PC-3 (cell line): ENCODE results near the gene IGLL1. TPM values are rescaled to one million over a fixed set of nuclear protein-coding genes. Genes with fewer than 3 reads are reported as not detected.
"Not testable (repeated sequence)": the region's sequence is repeated elsewhere in the genome, so short reads cannot be mapped to it uniquely, and the experiment has no call there.

ENCODE experiments used
- ATAC-seq: fragments of 200-7000 bp; cut with Tn5 transposase; 2 replicates; pipeline ENCODE4 v1.9.1; 2020; ENCODE audit warnings: mild to moderate bottlenecking, moderate library complexity
- BruUV-seq: library from RNA; stranded (reverse); fragments of 400-500 nt; replicated peaks from 2 replicates; lab custom pipeline; 2021; lab: Mats Ljungman, UMichigan
- CTCF ChIA-PET: fragments of 300-600 bp; sonication (Branson Sonifier 250); formaldehyde crosslinking; loops from one replicate; lab custom pipeline; 2022; ENCODE audit warnings: antibody characterized with exemption; lab: Charles Lee
- POLR2A ChIA-PET: fragments of 300-600 bp; sonication (Branson Sonifier 250); formaldehyde crosslinking; loops from one replicate; lab custom pipeline; 2022; ENCODE audit warnings: antibody characterized with exemption; ENCODE audit not compliant: unreplicated experiment; lab: Charles Lee
- DNase-seq: peaks from one replicate; pipeline ENCODE4 v3.0.0-alpha.2; 2015
- H2AFZ ChIP-seq: fragments of 300-600 bp; sonication (generic); 2 replicates; pipeline ENCODE4 v1.6.0; 2016; ENCODE audit warnings: antibody characterized with exemption, low read length
- H3F3A ChIP-seq: fragments of 300-600 bp; sonication (generic); one replicate; pipeline ENCODE4 v1.6.0; 2017; ENCODE audit warnings: antibody characterized with exemption, low read length, control low read depth, mild to moderate bottlenecking; ENCODE audit not compliant: unreplicated experiment
- H3K27ac ChIP-seq: fragments of 300-600 bp; sonication (generic); 2 replicates; pipeline ENCODE4 v1.5.1; 2016; ENCODE audit warnings: mild to moderate bottlenecking, low read length
- H3K27me3 ChIP-seq: fragments of 300-600 bp; sonication (generic); 2 replicates; pipeline ENCODE4 v1.6.1; 2016; ENCODE audit warnings: low read length, mixed read lengths
- H3K36me3 ChIP-seq: fragments of 300-600 bp; sonication (generic); 2 replicates; pipeline ENCODE4 v1.6.1; 2016; ENCODE audit warnings: low read depth, mixed run types, low read length, mixed read lengths
- H3K4me1 ChIP-seq: fragments of 300-600 bp; sonication (generic); 2 replicates; pipeline ENCODE4 v1.5.1; 2016; ENCODE audit warnings: low read length; ENCODE audit not compliant: insufficient read depth
- H3K4me2 ChIP-seq: fragments of 300-600 bp; sonication (generic); 2 replicates; pipeline ENCODE4 v1.6.0; 2016; ENCODE audit warnings: low read length
- H3K4me3 ChIP-seq: fragments of 300-600 bp; sonication (generic); 2 replicates; pipeline ENCODE4 v1.5.1; 2016; ENCODE audit warnings: mild to moderate bottlenecking, low read length, mixed read lengths
- H3K79me2 ChIP-seq: fragments of 300-600 bp; sonication (generic); 2 replicates; pipeline ENCODE4 v1.6.1; 2017; ENCODE audit warnings: low read length, mixed read lengths
- H3K9ac ChIP-seq: fragments of 300-600 bp; sonication (generic); 2 replicates; pipeline ENCODE4 v1.6.0; 2016; ENCODE audit warnings: mild to moderate bottlenecking, low read length
- H3K9me2 ChIP-seq: fragments of 300-600 bp; sonication (generic); replicated peaks from 2 replicates; pipeline ENCODE4 v1.6.1; 2016; ENCODE audit warnings: mixed run types, low read length, mixed read lengths
- H3K9me3 ChIP-seq: fragments of 300-600 bp; sonication (generic); 2 replicates; pipeline ENCODE4 v1.6.1; 2016; ENCODE audit warnings: low read length, mixed read lengths
- H4K20me1 ChIP-seq: fragments of 300-600 bp; sonication (generic); 2 replicates; pipeline ENCODE4 v1.6.1; 2016; ENCODE audit warnings: low read length, mixed read lengths
- CTCF ChIP-seq: fragments of 300-600 bp; sonication (generic); conservative IDR thresholded peaks from 2 replicates; pipeline ENCODE4 v1.5.1; 2017; ENCODE audit warnings: antibody characterized with exemption, low read depth, mild to moderate bottlenecking, low read length
- EZH2 ChIP-seq: fragments of 300-600 bp; sonication (generic); IDR thresholded peaks from one replicate; pipeline ENCODE4 v1.6.1; 2017; ENCODE audit warnings: antibody characterized with exemption, mild to moderate bottlenecking, low read length; ENCODE audit not compliant: unreplicated experiment
- EZH2phosphoT487 ChIP-seq: fragments of 300-600 bp; sonication (generic); IDR thresholded peaks from 2 replicates; pipeline ENCODE4 v1.6.1; 2018; ENCODE audit warnings: mild to moderate bottlenecking, antibody characterized with exemption, low read length, borderline replicate concordance
- intact Hi-C: fragments of 100-400 bp; cut with micrococcal nuclease; formaldehyde crosslinking; loops from 2 replicates; pipeline ENCODE4 v1.9.0; 2023
- total RNA-seq: library from RNA; depleted of rRNA; stranded (reverse); fragments of >200 nt; gene quantifications from 2 replicates; pipeline ENCODE4 v1.2.3, GENCODE V29; 2014

The IGLL1 gene
- total RNA-seq, 1 experiment from 2014 or later, result not detected

GRCh38 chr22:23575601-23576000 is 4.5 kb downstream of the IGLL1 start:
- ATAC-seq, result no peak
- no peak overlapping the region for H2AFZ ChIP-seq
- H3K9ac ChIP-seq, result no peak overlapping the region
- no peak for DNase-seq
- BruUV-seq, result no TSS peak
- H3K4me2 ChIP-seq, result no peak overlapping the region
- H3F3A ChIP-seq, result no peaks in the 10 kb centered on the region
- ChIA-PET CTCF (no interaction called here), POLR2A (no interaction called here)
- H3K4me3 ChIP-seq, result no peak overlapping the region
- no peak for TF ChIP-seq CTCF
- TF ChIP-seq EZH2phosphoT487, result no peak
- no peak for TF ChIP-seq EZH2
- H3K9me3 ChIP-seq, result no peaks in the 10 kb centered on the region
- no peaks in the 10 kb centered on the region for H3K36me3 ChIP-seq
- no peaks in the 10 kb centered on the region for H3K79me2 ChIP-seq
- no peaks in the 10 kb centered on the region for H3K4me1 ChIP-seq
- no peaks in the 10 kb centered on the region for H3K27me3 ChIP-seq
- intact Hi-C loops, result no loop called here
- no peaks in the 10 kb centered on the region for H3K9me2 ChIP-seq
- H4K20me1 ChIP-seq, result no peaks in the 10 kb centered on the region
- H3K27ac ChIP-seq, result no peak overlapping the region

- TF ChIP-seq EZH2phosphoT487, result no peak
- no peak for TF ChIP-seq EZH2
- no peak for TF ChIP-seq CTCF
- H3K9me2 ChIP-seq, result no peaks in the 10 kb centered on the region
- no peak overlapping the region for H3K4me2 ChIP-seq
- no peaks in the 10 kb centered on the region for H3K36me3 ChIP-seq
- CTCF ChIA-PET, result no interaction called here
- no peaks in the 10 kb centered on the region for H3K4me1 ChIP-seq
- POLR2A ChIA-PET, result no interaction called here
- DNase-seq (no peak), ATAC-seq (no peak)
- no peaks in the 10 kb centered on the region for H3K27me3 ChIP-seq
- H4K20me1 ChIP-seq, result no peaks in the 10 kb centered on the region
- no TSS peak for BruUV-seq
- no peak overlapping the region for H3K9ac ChIP-seq
- no peaks in the 10 kb centered on the region for H3F3A ChIP-seq
- no peak overlapping the region for H3K27ac ChIP-seq
- H2AFZ ChIP-seq, result no peak overlapping the region
- no peaks in the 10 kb centered on the region for H3K9me3 ChIP-seq
- no peaks in the 10 kb centered on the region for H3K79me2 ChIP-seq
- intact Hi-C loops, result no loop called here
- no peak overlapping the region for H3K4me3 ChIP-seq
Measured at GRCh38 chr22:23574877-23575276, 5.2 kb downstream of the IGLL1 start.

GRCh38 chr22:23574371-23574811 is 5.7 kb downstream of the IGLL1 start:
- BruUV-seq, result no TSS peak
- ChIA-PET POLR2A (no interaction called here), CTCF (no interaction called here)
- no peak for DNase-seq
- H3K27ac ChIP-seq, result no peak overlapping the region
- intact Hi-C loops, result no loop called here
- TF ChIP-seq CTCF, result no peak
- no peak for TF ChIP-seq EZH2
- TF ChIP-seq EZH2phosphoT487, result no peak
- no peak overlapping the region for H3K4me2 ChIP-seq
- H3K36me3 ChIP-seq, result no peaks in the 10 kb centered on the region
- H3K9me3 ChIP-seq, result no peaks in the 10 kb centered on the region
- H3K9ac ChIP-seq, result no peak overlapping the region
- no peaks in the 10 kb centered on the region for H3K9me2 ChIP-seq
- H2AFZ ChIP-seq, result no peak overlapping the region
- ATAC-seq, result no peak
- no peaks in the 10 kb centered on the region for H3K79me2 ChIP-seq
- H3K4me3 ChIP-seq, result no peak overlapping the region
- H4K20me1 ChIP-seq, result no peaks in the 10 kb centered on the region
- no peaks in the 10 kb centered on the region for H3K4me1 ChIP-seq
- H3K27me3 ChIP-seq, result no peaks in the 10 kb centered on the region
- no peaks in the 10 kb centered on the region for H3F3A ChIP-seq

GRCh38 chr22:23573701-23574235 is 6.3 kb downstream of the IGLL1 start:
- H2AFZ ChIP-seq, H3K27ac ChIP-seq, H3F3A ChIP-seq, DNase-seq, H3K4me3 ChIP-seq, H4K20me1 ChIP-seq, H3K36me3 ChIP-seq, H3K9me3 ChIP-seq, ATAC-seq, H3K79me2 ChIP-seq, intact Hi-C loops, BruUV-seq, H3K4me1 ChIP-seq, H3K4me2 ChIP-seq, CTCF ChIA-PET, H3K9ac ChIP-seq, H3K27me3 ChIP-seq, POLR2A ChIA-PET, H3K9me2 ChIP-seq: not testable (repeated sequence)
